Choroid plexus epithelial cell (primary cell): ENCODE data around the gene GRK1.

Experiments used
- DNase-seq: peaks from one replicate; pipeline ENCODE4 v3.0.0-alpha.2; 2010; ENCODE audit warnings: low read depth
- H3K4me3 ChIP-seq: 2 replicates; pipeline ENCODE4 v1.5.1; 2011; ENCODE audit warnings: low read depth, mild to moderate bottlenecking, control low read depth, low read length, moderate library complexity
- CTCF ChIP-seq: conservative IDR thresholded peaks from 2 replicates; pipeline ENCODE4 v1.5.1; 2011; ENCODE audit warnings: low read depth, mild to moderate bottlenecking, control low read depth, inconsistent platforms, low read length, moderate library complexity

The GRK1 gene

GRCh38 chr13:113667771-113668490 is 912 bp downstream of the GRK1 start:
- DNase-seq = no peak
- no peak for TF ChIP-seq CTCF
- no peak overlapping the region for H3K4me3 ChIP-seq

GRCh38 chr13:113668491-113668971 is 1.5 kb downstream of the GRK1 start:
- TF ChIP-seq CTCF = no peak
- H3K4me3 ChIP-seq = no peak overlapping the region
- no peak for DNase-seq

DNA sequence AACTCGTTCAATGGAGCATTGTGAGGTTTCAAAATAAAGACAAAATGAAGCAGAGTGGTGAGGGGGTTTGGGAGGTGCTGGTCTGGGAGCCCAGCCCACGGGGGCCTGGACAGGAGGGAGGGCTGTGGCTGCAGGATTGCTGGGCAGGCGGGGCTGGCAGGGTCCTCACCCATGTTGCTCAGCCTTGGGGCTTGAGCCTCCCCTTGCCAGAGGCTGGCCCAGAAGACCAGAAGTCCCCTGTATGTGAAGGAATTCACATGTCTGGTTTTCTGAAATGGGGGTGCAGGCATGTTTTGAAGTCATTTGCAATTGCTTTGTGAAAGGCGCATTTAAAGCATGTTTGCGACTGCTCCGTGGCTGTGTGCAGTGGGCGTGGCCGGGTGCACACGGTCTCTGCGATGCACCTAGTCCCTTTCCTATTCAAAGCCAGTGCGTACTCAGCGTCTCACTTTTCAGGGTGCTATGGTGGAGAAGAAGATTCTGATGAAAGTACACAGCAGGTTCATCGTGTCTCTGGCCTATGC is 2.3 kb downstream of the GRK1 start:
- no peak for DNase-seq
- no peak overlapping the region for H3K4me3 ChIP-seq
- TF ChIP-seq CTCF = no peak

DNA sequence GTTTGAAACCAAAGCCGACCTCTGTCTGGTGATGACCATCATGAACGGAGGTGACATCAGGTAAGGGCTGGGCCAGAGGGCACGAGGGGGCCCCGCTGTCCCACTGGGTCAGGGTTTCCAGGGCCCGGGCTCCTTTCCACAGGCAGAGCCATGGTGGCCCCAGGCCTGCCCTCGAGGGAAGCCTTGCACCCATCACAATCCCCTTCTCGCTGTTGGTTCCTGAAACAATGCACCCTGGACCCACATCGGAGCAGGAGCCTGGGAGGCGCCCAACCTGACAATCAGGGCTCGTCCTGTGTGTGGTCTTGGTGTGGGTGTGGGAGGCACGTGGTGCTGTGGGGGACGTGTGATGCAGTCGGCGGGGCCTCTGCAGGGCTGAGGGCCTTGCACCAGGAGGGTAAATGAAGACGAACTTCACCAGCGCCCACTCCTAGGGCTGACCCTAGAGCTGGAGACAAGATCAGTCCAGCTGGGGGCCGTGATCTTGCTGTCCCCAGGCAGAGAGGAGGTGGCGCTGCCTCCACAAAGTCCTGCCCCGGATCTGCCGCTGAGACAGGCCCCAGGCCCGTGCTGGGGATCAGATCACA is 2.8 kb downstream of the GRK1 start:
- no peak for TF ChIP-seq CTCF
- H3K4me3 ChIP-seq = no peak overlapping the region
- DNase-seq = no peak

- no peak overlapping the region for H3K4me3 ChIP-seq
- no peak for DNase-seq
- no peak for TF ChIP-seq CTCF
These were observed 3.5 kb downstream of the GRK1 start for GRCh38 chr13:113670541-113670940.

GRCh38 chr13:113671066-113672001 is 4.3 kb downstream of the GRK1 start:
- H3K4me3 ChIP-seq = no peak overlapping the region
- no peak for TF ChIP-seq CTCF

More at GRCh38 chr13:113671066-113672001, 4.3 kb downstream of the GRK1 start:
- DNase-seq = no peak
